GM23248 (cell line): Measurements from ENCODE around the gene DFFB. TPM values are rescaled to one million over a fixed set of nuclear protein-coding genes. Genes with fewer than 3 reads are reported as not detected.

Experiments
- DNase-seq: peaks from one replicate; pipeline ENCODE4 v3.0.0-alpha.2; 2015
- H2AFZ ChIP-seq: fragments of 200-600 bp; sonication (generic); 2 replicates; pipeline ENCODE4 v1.6.1; 2016; ENCODE audit warnings: antibody characterized with exemption
- H3F3A ChIP-seq: fragments of 200-600 bp; sonication (generic); 2 replicates; pipeline ENCODE4 v1.6.1; 2016; ENCODE audit warnings: mild to moderate bottlenecking, antibody characterized with exemption, mixed run types; ENCODE audit not compliant: insufficient read depth
- H3K27ac ChIP-seq: fragments of 200-600 bp; sonication (generic); 2 replicates; pipeline ENCODE4 v1.5.1; 2016; ENCODE audit warnings: mild to moderate bottlenecking
- H3K27me3 ChIP-seq: fragments of 200-600 bp; sonication (generic); replicated peaks from 2 replicates; pipeline ENCODE4 v1.6.1; 2016; ENCODE audit warnings: mild to moderate bottlenecking; ENCODE audit not compliant: insufficient read depth
- H3K36me3 ChIP-seq: fragments of 200-600 bp; sonication (generic); 2 replicates; pipeline ENCODE4 v1.6.1; 2016; ENCODE audit warnings: low read depth, mild to moderate bottlenecking
- H3K4me1 ChIP-seq: fragments of 200-600 bp; sonication (generic); 2 replicates; pipeline ENCODE4 v1.6.1; 2016; ENCODE audit warnings: mild to moderate bottlenecking; ENCODE audit not compliant: insufficient read depth
- H3K4me2 ChIP-seq: fragments of 200-600 bp; sonication (generic); one replicate; pipeline ENCODE4 v1.6.1; 2016; ENCODE audit warnings: mild to moderate bottlenecking; ENCODE audit not compliant: unreplicated experiment
- H3K4me3 ChIP-seq: fragments of 200-600 bp; sonication (generic); 2 replicates; pipeline ENCODE4 v1.5.1; 2016; ENCODE audit warnings: mild to moderate bottlenecking
- H3K79me2 ChIP-seq: fragments of 200-600 bp; sonication (generic); 2 replicates; pipeline ENCODE4 v1.6.1; 2016; ENCODE audit warnings: mild to moderate bottlenecking; ENCODE audit not compliant: insufficient read depth
- H3K9ac ChIP-seq: fragments of 200-600 bp; sonication (generic); 2 replicates; pipeline ENCODE4 v1.6.1; 2016; ENCODE audit warnings: mild to moderate bottlenecking
- H3K9me2 ChIP-seq: fragments of 200-600 bp; sonication (generic); 2 replicates; pipeline ENCODE4 v1.6.1; 2016; ENCODE audit warnings: mixed run types, mild to moderate bottlenecking, moderate library complexity; ENCODE audit not compliant: insufficient read depth
- H3K9me3 ChIP-seq: fragments of 200-600 bp; sonication (generic); one replicate; pipeline ENCODE4 v1.6.1; 2017; ENCODE audit warnings: low read depth
- H4K20me1 ChIP-seq: fragments of 200-600 bp; sonication (generic); 2 replicates; pipeline ENCODE4 v1.6.0; 2016; ENCODE audit not compliant: insufficient read depth
- EZH2 ChIP-seq: fragments of 200-600 bp; sonication (generic); IDR thresholded peaks from 2 replicates; pipeline ENCODE4 v1.6.1; 2018; ENCODE audit warnings: antibody characterized with exemption, mild to moderate bottlenecking; ENCODE audit not compliant: insufficient read depth, poor library complexity, severe bottlenecking
- EZH2phosphoT487 ChIP-seq: fragments of 200-600 bp; sonication (generic); IDR thresholded peaks from 2 replicates; pipeline ENCODE4 v1.6.1; 2018; ENCODE audit warnings: antibody characterized with exemption, moderate library complexity, mild to moderate bottlenecking, low read depth; ENCODE audit not compliant: insufficient read depth
- WGBS, 2 experiments: methylation state at CpG; one replicate each; pipeline ENCODE4 v1.1.6; 2015 to 2017; ENCODE audit warnings: low lambda C conversion rate in 2 of 2, low coverage in 1 of 2; ENCODE audit errors: missing lambda C conversion rate in 2 of 2; 5-methylcytosine and 5-hydroxymethylcytosine counted together
- in situ Hi-C: fragments of 300-500 bp; cut with MboI; formaldehyde crosslinking; loops from 2 replicates; pipeline ENCODE4 v1.15.0; 2020
- polyA plus RNA-seq: library from polyadenylated mRNA; unstranded; fragments of >200 nt; fragmentation: Nextera tagmentation; extraction: Ambion mirVana; gene quantifications from 2 replicates; pipeline ENCODE4 v1.2.1, GENCODE V29; 2016
- total RNA-seq: library from RNA; depleted of rRNA; stranded (reverse); fragments of >200 nt; shearing (Covaris generic); gene quantifications from 2 replicates; pipeline ENCODE4 v1.2.3, GENCODE V29; 2014

The DFFB gene
- total and polyA plus RNA-seq, 2 experiments from 2014 or later: 3.2 to 18.3 TPM

DNA sequence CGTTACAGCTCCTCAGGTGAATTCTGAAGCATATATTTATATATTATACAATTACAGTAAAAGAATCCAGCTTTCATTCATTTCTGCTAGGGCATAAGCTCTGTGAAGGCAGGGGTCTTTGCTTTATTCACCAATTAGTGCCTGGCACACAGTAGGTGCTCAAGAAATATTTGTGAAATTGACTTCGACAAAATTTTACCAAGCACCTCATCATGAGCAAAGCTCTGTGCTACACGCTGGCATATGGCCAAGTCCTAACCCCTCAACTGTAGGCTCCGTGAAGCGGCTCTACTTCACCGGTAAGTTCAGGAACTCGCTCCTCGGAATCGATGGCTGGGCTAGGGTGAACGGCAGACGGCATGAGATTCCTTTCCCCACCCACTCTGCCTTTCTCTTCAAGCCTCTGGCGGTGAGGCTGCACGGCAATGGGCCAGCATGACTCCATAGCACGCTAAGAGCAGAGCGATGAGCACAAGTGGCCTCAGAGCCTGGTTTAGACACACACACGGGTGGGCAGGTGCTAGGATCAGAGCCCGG, 34.1 kb downstream of the DFFB start:
- TF ChIP-seq EZH2phosphoT487 (no peak), EZH2 (no peak)
- H3K79me2 ChIP-seq: peaks cover 52% of the 10 kb centered on the region
- H4K20me1 ChIP-seq: no peaks in the 10 kb centered on the region
- in situ Hi-C loops: no loop called here
- no peak for DNase-seq
- peaks cover 25% of the 10 kb centered on the region; the same call in 1 of the 2 replicates for H3K36me3 ChIP-seq
- 88 to 89% methylated on average over 15 to 17 of the region's 17 CpGs for WGBS, 2 experiments
- no peak overlapping the region for H3K4me3 ChIP-seq
- no peak overlapping the region for H3K4me2 ChIP-seq
- H3K9me2 ChIP-seq: no peaks in the 10 kb centered on the region
- no peak overlapping the region for H3K9ac ChIP-seq
- no peaks in the 10 kb centered on the region for H3K9me3 ChIP-seq
- H2AFZ ChIP-seq: no peak overlapping the region
- no peaks in the 10 kb centered on the region for H3F3A ChIP-seq
- no peaks in the 10 kb centered on the region for H3K27me3 ChIP-seq
- peaks cover 10% of the 10 kb centered on the region; the same call in 1 of the 2 replicates for H3K4me1 ChIP-seq
- no peak overlapping the region for H3K27ac ChIP-seq

DNA sequence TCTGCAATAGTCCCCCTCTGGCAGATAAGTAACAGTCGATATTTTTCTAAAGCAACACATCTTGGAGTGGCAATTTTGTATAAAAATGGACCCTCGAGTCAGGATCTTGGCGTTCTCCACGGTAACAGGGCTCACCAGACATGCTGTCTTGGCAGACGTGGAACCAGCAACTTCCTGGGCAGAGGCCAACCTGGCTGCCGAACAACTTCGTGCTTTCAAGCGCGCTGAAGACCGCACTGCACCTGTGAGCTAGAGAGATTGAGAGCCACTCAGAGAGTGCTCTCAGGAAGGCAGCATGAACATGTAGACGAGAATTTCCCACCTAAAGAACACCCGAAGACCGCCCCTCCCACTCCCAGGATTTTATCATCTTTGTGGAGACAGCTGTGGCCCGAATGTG, 35.5 kb downstream of the DFFB start:
- H3F3A ChIP-seq: peaks cover 4% of the 10 kb centered on the region; the same call in 1 of the 2 replicates
- no peak overlapping the region for H3K9ac ChIP-seq
- WGBS, 2 experiments: 58 to 60% methylated on average over 14 of the region's 14 CpGs
- H3K9me3 ChIP-seq: no peaks in the 10 kb centered on the region
- H3K79me2 ChIP-seq: peaks cover 65% of the 10 kb centered on the region
- H4K20me1 ChIP-seq: no peaks in the 10 kb centered on the region
- TF ChIP-seq EZH2phosphoT487 (no peak), EZH2 (no peak)
- H3K36me3 ChIP-seq: peaks cover 24% of the 10 kb centered on the region; the same call in 1 of the 2 replicates
- peaks cover 10% of the 10 kb centered on the region; the same call in 1 of the 2 replicates for H3K4me1 ChIP-seq
- no peak overlapping the region for H3K4me3 ChIP-seq
- no peak for DNase-seq
- in situ Hi-C loops: no loop called here
- H2AFZ ChIP-seq: no peak overlapping the region
- no peak overlapping the region for H3K27ac ChIP-seq
- no peak overlapping the region for H3K4me2 ChIP-seq
- H3K27me3 ChIP-seq: no peaks in the 10 kb centered on the region
- no peaks in the 10 kb centered on the region for H3K9me2 ChIP-seq

GRCh38 chr1:3893190-3893589, 35.9 kb downstream of the DFFB start:
- peaks cover 70% of the 10 kb centered on the region for H3K79me2 ChIP-seq
- WGBS, 2 experiments: 79% methylated on average over 5 of the region's 5 CpGs
- H4K20me1 ChIP-seq: no peaks in the 10 kb centered on the region
- in situ Hi-C loops: no loop called here
- H3K4me3 ChIP-seq: no peak overlapping the region
- no peak overlapping the region for H3K27ac ChIP-seq
- no peaks in the 10 kb centered on the region for H3K9me3 ChIP-seq
- H3K27me3 ChIP-seq: no peaks in the 10 kb centered on the region
- TF ChIP-seq EZH2 (no peak), EZH2phosphoT487 (no peak)
- H2AFZ ChIP-seq: no peak overlapping the region
- peaks cover 10% of the 10 kb centered on the region; the same call in 1 of the 2 replicates for H3K4me1 ChIP-seq
- no peak for DNase-seq
- H3K9me2 ChIP-seq: no peaks in the 10 kb centered on the region
- no peak overlapping the region for H3K4me2 ChIP-seq
- H3K36me3 ChIP-seq: peaks cover 19% of the 10 kb centered on the region; the same call in 1 of the 2 replicates
- H3F3A ChIP-seq: peaks cover 4% of the 10 kb centered on the region; the same call in 1 of the 2 replicates
- H3K9ac ChIP-seq: no peak overlapping the region

DNA sequence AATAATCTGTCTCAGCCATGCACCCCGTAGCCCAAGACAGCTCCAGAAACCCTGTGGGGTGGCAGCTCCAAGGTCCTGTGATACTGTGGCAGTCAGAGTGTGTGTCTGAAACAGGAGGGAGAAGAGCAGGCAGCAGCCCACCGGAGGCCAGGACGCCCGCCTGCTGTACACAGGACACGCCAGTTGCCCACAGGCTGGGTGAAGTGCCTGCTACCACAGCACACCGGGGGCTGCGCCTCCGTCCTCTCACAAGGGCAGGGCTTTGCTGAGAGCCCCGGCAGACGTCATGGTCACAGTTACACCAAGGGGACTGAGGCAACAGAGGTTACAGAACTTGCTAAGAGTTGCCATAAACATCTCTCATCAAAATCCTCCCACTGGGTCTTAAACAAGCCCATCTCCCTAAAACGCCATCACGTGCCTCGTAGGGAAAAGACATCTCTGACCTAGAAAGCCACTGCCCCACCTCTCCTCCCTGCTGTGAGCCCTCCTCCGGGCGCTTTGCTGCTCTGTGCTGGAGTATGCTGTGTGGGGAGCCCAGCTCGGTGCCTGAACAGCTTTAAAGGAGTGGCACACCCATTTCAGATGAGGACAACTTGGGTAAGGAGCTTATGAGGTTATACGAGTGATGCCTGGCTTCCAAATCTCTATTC, 37.5 kb downstream of the DFFB start:
- Histone ChIP-seq H3K27ac (no peak overlapping the region), H3K9me2 (no peaks in the 10 kb centered on the region), H3K9ac (no peak overlapping the region), H3K4me2 (no peak overlapping the region), H3K36me3 (peaks cover 12% of the 10 kb centered on the region; the same call in 1 of the 2 replicates), H3K4me3 (no peak overlapping the region), H4K20me1 (no peaks in the 10 kb centered on the region), H3K27me3 (no peaks in the 10 kb centered on the region), H2AFZ (no peak overlapping the region), H3K4me1 (peaks cover 10% of the 10 kb centered on the region; the same call in 1 of the 2 replicates), H3K79me2 (peaks cover 85% of the 10 kb centered on the region), H3K9me3 (no peaks in the 10 kb centered on the region), H3F3A (peaks cover 4% of the 10 kb centered on the region; the same call in 1 of the 2 replicates)
- WGBS, 2 experiments: 95 to 97% methylated on average over 17 of the region's 17 CpGs
- TF ChIP-seq EZH2: no peak
- no peak for TF ChIP-seq EZH2phosphoT487
- no peak for DNase-seq
- in situ Hi-C loops: no loop called here
